PC-9 (cell line): ENCODE data around the gene MAP4K3. TPM values are rescaled to one million over a fixed set of nuclear protein-coding genes. Genes with fewer than 3 reads are reported as not detected.

Experiments
- BruUV-seq: library from RNA; stranded (reverse); fragments of 400-500 nt; replicated peaks from 2 replicates; lab custom pipeline; 2021; lab: Mats Ljungman, UMichigan
- CTCF ChIA-PET: fragments of 300-600 bp; sonication (Branson Sonifier 250); formaldehyde crosslinking; loops from one replicate; lab custom pipeline; 2022; ENCODE audit warnings: antibody characterized with exemption; lab: Charles Lee
- POLR2A ChIA-PET: fragments of 300-600 bp; sonication (Branson Sonifier 250); formaldehyde crosslinking; loops from one replicate; lab custom pipeline; 2022; ENCODE audit warnings: antibody characterized with exemption; ENCODE audit not compliant: unreplicated experiment; lab: Charles Lee
- DNase-seq, 2 experiments: peaks; one replicate each; pipeline versions ENCODE4 v3.0.0 to v3.0.0-alpha.2; 2015 to 2022; ENCODE audit warnings: mixed read lengths in 1 of 2
- H2AFZ ChIP-seq: fragments of 200-600 bp; sonication (generic); 2 replicates; pipeline ENCODE4 v1.8.1; 2017; ENCODE audit warnings: antibody characterized with exemption
- H3F3A ChIP-seq: fragments of 200-600 bp; sonication (generic); 2 replicates; pipeline ENCODE4 v1.8.1; 2017; ENCODE audit warnings: antibody characterized with exemption, mild to moderate bottlenecking, low read depth; ENCODE audit not compliant: insufficient read depth
- H3K27ac ChIP-seq: fragments of 200-600 bp; sonication (generic); 2 replicates; pipeline ENCODE4 v1.6.1; 2016; ENCODE audit warnings: mixed run types
- H3K27me3 ChIP-seq: fragments of 200-600 bp; sonication (generic); 2 replicates; pipeline ENCODE4 v1.6.1; 2016; ENCODE audit warnings: low read depth, mixed run types; ENCODE audit not compliant: insufficient read depth
- H3K36me3 ChIP-seq: fragments of 200-600 bp; sonication (generic); 2 replicates; pipeline ENCODE4 v1.6.1; 2016; ENCODE audit warnings: low read depth, mixed run types
- H3K4me1 ChIP-seq: fragments of 200-600 bp; sonication (generic); replicated peaks from 2 replicates; pipeline ENCODE4 v1.6.1; 2016; ENCODE audit warnings: mixed run types; ENCODE audit not compliant: insufficient read depth
- H3K4me2 ChIP-seq: fragments of 200-600 bp; sonication (generic); 2 replicates; pipeline ENCODE4 v1.6.1; 2017; ENCODE audit warnings: mixed run types
- H3K4me3 ChIP-seq: fragments of 200-600 bp; sonication (generic); 2 replicates; pipeline ENCODE4 v1.6.1; 2016; ENCODE audit warnings: mixed run types
- H3K79me2 ChIP-seq: fragments of 200-600 bp; sonication (generic); 2 replicates; pipeline ENCODE4 v1.6.1; 2017; ENCODE audit warnings: low read depth, mixed run types
- H3K9me2 ChIP-seq: fragments of 200-600 bp; sonication (generic); 2 replicates; pipeline ENCODE4 v1.8.1; 2017; ENCODE audit warnings: mild to moderate bottlenecking; ENCODE audit not compliant: insufficient read depth
- H3K9me3 ChIP-seq: fragments of 200-600 bp; sonication (generic); 2 replicates; pipeline ENCODE4 v1.8.1; 2016; ENCODE audit warnings: low read depth; ENCODE audit not compliant: insufficient read depth
- H4K20me1 ChIP-seq: fragments of 200-600 bp; sonication (generic); 2 replicates; pipeline ENCODE4 v1.8.1; 2017; ENCODE audit not compliant: insufficient read depth
- CTCF ChIP-seq: fragments of 200-600 bp; sonication (generic); conservative IDR thresholded peaks from 2 replicates; pipeline ENCODE4 v1.6.1; 2017; ENCODE audit warnings: mixed run types, antibody characterized with exemption, mild to moderate bottlenecking, moderate library complexity
- EZH2 ChIP-seq: fragments of 200-600 bp; sonication (generic); IDR thresholded peaks from 2 replicates; pipeline ENCODE4 v1.8.0; 2017; ENCODE audit warnings: antibody characterized with exemption, low read depth
- intact Hi-C: fragments of 100-400 bp; cut with micrococcal nuclease; formaldehyde crosslinking; loops from one replicate; pipeline ENCODE4 v1.10.0; 2022; ENCODE audit not compliant: unreplicated experiment
- total RNA-seq: library from RNA; stranded (reverse); gene quantifications from 2 replicates; pipeline ENCODE4 v1.2.3, GENCODE V29; 2021

Gene MAP4K3
- total RNA-seq, 1 experiment from 2014 or later: 38.4 TPM

DNA sequence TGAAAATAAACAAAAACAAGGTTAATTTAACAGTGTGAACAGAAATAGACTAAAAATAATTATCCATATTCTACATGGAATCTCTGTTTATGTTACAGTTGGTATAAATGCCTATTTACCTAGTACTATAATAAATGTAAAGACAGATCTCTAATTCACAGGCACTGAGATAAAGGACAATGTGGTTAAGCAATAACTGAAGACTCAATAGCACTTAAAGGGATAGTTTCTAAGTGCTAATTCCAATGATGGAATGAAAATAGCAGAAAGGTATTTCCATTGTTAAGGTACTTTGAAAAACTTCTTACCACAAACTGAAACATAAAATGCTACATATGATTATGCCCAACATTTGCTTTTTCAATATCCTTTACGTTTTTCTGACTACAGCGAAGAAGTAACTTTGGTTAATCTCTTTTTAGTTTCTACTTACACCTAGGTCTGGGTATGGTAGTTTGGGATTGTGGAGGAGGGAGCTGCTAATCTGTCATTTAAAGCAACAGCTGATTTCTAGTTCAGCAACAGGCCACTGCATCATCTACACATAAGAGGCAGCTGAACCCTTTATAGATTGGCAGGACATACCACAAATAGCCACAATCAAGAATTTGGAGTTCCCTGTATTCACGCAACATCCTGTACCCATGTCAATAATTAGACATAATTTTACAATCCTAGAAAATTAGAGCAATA is 27.2 kb downstream of the MAP4K3 start:
- no peaks in the 10 kb centered on the region for H3K9me3 ChIP-seq
- intact Hi-C loops: no loop called here
- peaks cover 97% of the 10 kb centered on the region for H3K79me2 ChIP-seq
- ChIA-PET CTCF (no interaction called here), POLR2A (no interaction called here)
- H2AFZ ChIP-seq: no peak overlapping the region
- no peaks in the 10 kb centered on the region for H3F3A ChIP-seq
- TF ChIP-seq CTCF (no peak), EZH2 (no peak)
- no peaks in the 10 kb centered on the region for H3K27me3 ChIP-seq
- H3K4me2 ChIP-seq: no peak overlapping the region
- no TSS peak for BruUV-seq
- no peak overlapping the region for H3K4me3 ChIP-seq
- no peak overlapping the region for H3K27ac ChIP-seq
- H3K36me3 ChIP-seq: no peaks in the 10 kb centered on the region
- DNase-seq: no peak
- H3K9me2 ChIP-seq: no peaks in the 10 kb centered on the region
- H3K4me1 ChIP-seq: 0 out of 2 replicates have a peak, but pooled peaks cover 15% of the 10 kb centered on the region
- peaks cover 6% of the 10 kb centered on the region for H4K20me1 ChIP-seq

GRCh38 chr2:39408351-39409136 is 28.5 kb downstream of the MAP4K3 start:
- TF ChIP-seq CTCF (no peak), EZH2 (no peak)
- DNase-seq: no peak
- peaks cover 6% of the 10 kb centered on the region for H4K20me1 ChIP-seq
- H3K4me2 ChIP-seq: no peak overlapping the region
- ChIA-PET CTCF (interaction anchor here (0.8 kb wide), 1 partner anchor 181 kb away, joined by 3 read pairs; no protein-coding TSS in a partner anchor), POLR2A (no interaction called here)
- H3K36me3 ChIP-seq: no peaks in the 10 kb centered on the region
- no peak overlapping the region for H3K27ac ChIP-seq
- H2AFZ ChIP-seq: no peak overlapping the region
- no peak overlapping the region for H3K4me3 ChIP-seq
- 0 out of 2 replicates have a peak, but pooled peaks cover 15% of the 10 kb centered on the region for H3K4me1 ChIP-seq
- no peaks in the 10 kb centered on the region for H3F3A ChIP-seq
- no peaks in the 10 kb centered on the region for H3K9me3 ChIP-seq
- BruUV-seq: no TSS peak
- H3K9me2 ChIP-seq: no peaks in the 10 kb centered on the region
- H3K79me2 ChIP-seq: peaks cover 94% of the 10 kb centered on the region
- no peaks in the 10 kb centered on the region for H3K27me3 ChIP-seq
- intact Hi-C loops: no loop called here

- no peak overlapping the region for H3K4me3 ChIP-seq
- DNase-seq: no peak
- H3K27ac ChIP-seq: no peak overlapping the region
- peaks cover 11% of the 10 kb centered on the region for H4K20me1 ChIP-seq
- H3K9me2 ChIP-seq: no peaks in the 10 kb centered on the region
- ChIA-PET CTCF (no interaction called here), POLR2A (no interaction called here)
- H2AFZ ChIP-seq: no peak overlapping the region
- H3F3A ChIP-seq: no peaks in the 10 kb centered on the region
- H3K4me1 ChIP-seq: 0 out of 2 replicates have a peak, but pooled peaks cover 15% of the 10 kb centered on the region
- TF ChIP-seq EZH2 (no peak), CTCF (no peak)
- intact Hi-C loops: no loop called here
- no TSS peak for BruUV-seq
- no peaks in the 10 kb centered on the region for H3K9me3 ChIP-seq
- peaks cover 94% of the 10 kb centered on the region for H3K79me2 ChIP-seq
- H3K27me3 ChIP-seq: no peaks in the 10 kb centered on the region
- no peak overlapping the region for H3K4me2 ChIP-seq
- H3K36me3 ChIP-seq: no peaks in the 10 kb centered on the region
These were observed 29.4 kb downstream of the MAP4K3 start for GRCh38 chr2:39407516-39408296.
